ENCODE results near the gene SORCS1.

DNA sequence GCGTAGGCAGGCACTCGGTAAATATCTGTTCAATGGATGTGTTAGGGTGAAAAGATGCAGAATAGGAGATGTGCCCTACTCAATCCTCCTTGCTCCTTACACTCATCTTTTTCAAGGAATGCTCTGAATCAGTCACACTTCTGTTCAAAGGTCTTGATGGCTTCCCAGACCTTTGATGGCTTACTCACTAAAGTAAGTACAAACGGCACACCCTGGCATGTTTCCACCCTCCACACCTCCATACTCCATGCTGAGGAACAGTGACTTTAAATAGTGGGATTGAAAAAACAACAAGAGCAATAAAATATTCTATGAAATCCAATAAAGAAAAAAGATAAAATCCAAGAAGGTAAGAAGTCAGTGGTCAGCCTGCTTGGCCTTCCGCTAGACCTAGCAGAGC, 569.2 kb downstream of the SORCS1 start:
- TF ChIP-seq EZH2phosphoT487 (IDR thresholded peaks at IDR 0.05; ENCODE audit: borderline replicate concordance, low read depth) (no peak), JUND (IDR thresholded peaks at IDR 0.05) (no peak), POLR2AphosphoS5 (IDR thresholded peaks at IDR 0.05; ENCODE audit: low read depth, low read length) (no peak), EP300 (IDR thresholded peaks at IDR 0.05; ENCODE audit: borderline replicate concordance in 1 of 2, low read depth in 1 of 2, low read length in 1 of 2) (no peak), FOSL2 (IDR thresholded peaks at IDR 0.05; ENCODE audit: borderline replicate concordance, low read depth) (no peak), TAF1 (IDR thresholded peaks at IDR 0.05; ENCODE audit: borderline replicate concordance, low read depth, low read length) (no peak), RAD21 (IDR thresholded peaks at IDR 0.05; ENCODE audit: low read length) (no peak), FOXM1 (IDR thresholded peaks at IDR 0.05; ENCODE audit: low read depth) (no peak), RCOR1 (IDR thresholded peaks at IDR 0.05; ENCODE audit: low read length) (no peak), SIN3A (IDR thresholded peaks at IDR 0.05; ENCODE audit: borderline replicate concordance, low read depth, low read length) (no peak)
- TF ChIP-seq, protein P1, sequence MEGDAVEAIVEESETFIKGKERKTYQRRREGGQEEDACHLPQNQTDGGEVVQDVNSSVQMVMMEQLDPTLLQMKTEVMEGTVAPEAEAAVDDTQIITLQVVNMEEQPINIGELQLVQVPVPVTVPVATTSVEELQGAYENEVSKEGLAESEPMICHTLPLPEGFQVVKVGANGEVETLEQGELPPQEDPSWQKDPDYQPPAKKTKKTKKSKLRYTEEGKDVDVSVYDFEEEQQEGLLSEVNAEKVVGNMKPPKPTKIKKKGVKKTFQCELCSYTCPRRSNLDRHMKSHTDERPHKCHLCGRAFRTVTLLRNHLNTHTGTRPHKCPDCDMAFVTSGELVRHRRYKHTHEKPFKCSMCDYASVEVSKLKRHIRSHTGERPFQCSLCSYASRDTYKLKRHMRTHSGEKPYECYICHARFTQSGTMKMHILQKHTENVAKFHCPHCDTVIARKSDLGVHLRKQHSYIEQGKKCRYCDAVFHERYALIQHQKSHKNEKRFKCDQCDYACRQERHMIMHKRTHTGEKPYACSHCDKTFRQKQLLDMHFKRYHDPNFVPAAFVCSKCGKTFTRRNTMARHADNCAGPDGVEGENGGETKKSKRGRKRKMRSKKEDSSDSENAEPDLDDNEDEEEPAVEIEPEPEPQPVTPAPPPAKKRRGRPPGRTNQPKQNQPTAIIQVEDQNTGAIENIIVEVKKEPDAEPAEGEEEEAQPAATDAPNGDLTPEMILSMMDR (IDR thresholded peaks at IDR 0.05), result no peak
- TF ChIP-seq, protein P2, sequence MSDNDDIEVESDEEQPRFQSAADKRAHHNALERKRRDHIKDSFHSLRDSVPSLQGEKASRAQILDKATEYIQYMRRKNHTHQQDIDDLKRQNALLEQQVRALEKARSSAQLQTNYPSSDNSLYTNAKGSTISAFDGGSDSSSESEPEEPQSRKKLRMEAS (IDR thresholded peaks at IDR 0.05; ENCODE audit: low read depth), result no peak
